SKM-1 (cell line): ENCODE results near the gene UTP18.
"Not testable (repeated sequence)": the region's sequence is repeated elsewhere in the genome, so short reads cannot be mapped to it uniquely, and the experiment has no call there.

Experiments
- DNase-seq: peaks from one replicate; lab custom pipeline; 2025; ENCODE audit not compliant: unreplicated experiment; lab: John Stamatoyannopoulos, UW

UTP18 gene

DNA sequence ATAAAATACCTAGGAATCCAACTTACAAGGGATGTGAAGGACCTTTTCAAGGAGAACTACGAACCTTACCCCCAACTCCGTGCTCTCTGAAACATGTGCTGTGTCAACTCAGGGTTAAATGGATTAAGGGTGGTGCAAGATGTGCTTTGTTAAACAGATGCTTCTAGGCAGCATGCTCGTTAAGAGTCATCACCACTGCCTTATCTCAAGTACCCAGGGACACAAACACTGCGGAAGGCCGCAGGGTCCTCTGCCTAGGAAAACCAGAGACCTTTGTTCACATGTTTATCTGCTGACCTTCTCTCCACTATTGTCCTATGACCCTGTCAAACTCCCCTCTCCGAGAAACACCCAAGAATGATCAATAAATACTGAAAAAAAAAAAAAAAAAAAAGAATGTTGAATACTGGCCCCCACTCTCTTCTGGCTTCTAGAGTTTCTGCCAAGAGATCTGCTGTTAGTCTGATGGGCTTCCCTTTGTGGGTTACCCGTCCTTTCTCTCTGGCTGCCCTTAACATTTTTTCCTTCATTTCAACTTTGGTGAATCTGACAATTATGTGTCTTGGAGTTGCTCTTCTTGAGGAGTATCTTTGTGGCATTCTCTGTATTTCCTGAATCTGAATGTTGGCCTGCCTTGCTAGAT, 70.6 kb downstream of the UTP18 start:
- not testable (repeated sequence) for DNase-seq

DNA sequence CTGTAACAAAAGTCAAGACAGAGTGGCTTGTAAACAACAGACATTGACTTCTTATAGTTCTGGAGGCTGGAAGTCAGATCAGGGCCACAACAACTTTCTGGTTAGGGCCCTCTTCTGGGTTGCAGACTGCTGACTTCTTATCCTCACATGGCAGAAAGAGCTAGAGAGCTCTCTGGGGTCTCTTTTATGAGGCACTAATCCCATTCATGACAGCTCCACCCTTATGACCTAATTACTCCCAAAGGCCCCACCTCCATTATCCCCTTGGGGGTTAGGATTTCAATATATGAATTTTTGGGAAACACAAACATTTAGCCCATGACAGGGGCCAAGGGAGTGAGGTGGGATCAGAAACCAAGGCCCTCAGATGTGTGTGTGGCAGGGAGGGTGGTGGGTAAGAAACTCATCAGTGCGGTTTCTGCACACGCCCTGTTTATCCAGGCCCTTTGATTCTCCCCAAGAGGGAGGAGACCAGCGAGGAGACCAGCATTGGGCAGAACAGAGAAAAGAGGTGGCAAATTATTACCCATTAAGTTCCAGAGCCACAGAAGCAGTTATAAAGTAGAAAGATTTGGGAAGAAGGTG, 74.8 kb downstream of the UTP18 start:
- DNase-seq: no peak

- DNase-seq: no peak
These were observed 75.8 kb downstream of the UTP18 start for GRCh38 chr17:51335883-51336822.

- no peak for DNase-seq
These were observed 81.1 kb downstream of the UTP18 start for GRCh38 chr17:51341457-51341856.

GRCh38 chr17:51342257-51342656, 81.9 kb downstream of the UTP18 start:
- no peak for DNase-seq

DNA sequence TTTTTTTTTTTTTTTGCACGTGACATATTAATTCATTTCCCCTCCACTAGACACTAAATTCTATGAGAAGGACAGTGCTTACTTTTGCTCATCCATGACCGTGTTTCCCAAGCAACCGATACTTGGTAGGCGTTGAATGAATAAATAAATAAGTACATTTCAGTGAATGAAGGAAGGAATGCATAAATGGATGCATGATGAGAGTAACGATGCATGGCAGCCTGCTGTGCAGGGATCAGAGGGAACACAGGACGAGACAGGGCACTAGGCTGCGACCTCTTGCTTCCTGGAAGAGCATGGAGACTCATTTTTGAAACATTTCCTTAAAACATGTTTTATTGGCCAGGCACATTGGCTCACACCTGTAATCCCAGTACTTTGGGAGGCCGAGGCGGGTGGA, 84.2 kb downstream of the UTP18 start:
- DNase-seq: no peak

DNA sequence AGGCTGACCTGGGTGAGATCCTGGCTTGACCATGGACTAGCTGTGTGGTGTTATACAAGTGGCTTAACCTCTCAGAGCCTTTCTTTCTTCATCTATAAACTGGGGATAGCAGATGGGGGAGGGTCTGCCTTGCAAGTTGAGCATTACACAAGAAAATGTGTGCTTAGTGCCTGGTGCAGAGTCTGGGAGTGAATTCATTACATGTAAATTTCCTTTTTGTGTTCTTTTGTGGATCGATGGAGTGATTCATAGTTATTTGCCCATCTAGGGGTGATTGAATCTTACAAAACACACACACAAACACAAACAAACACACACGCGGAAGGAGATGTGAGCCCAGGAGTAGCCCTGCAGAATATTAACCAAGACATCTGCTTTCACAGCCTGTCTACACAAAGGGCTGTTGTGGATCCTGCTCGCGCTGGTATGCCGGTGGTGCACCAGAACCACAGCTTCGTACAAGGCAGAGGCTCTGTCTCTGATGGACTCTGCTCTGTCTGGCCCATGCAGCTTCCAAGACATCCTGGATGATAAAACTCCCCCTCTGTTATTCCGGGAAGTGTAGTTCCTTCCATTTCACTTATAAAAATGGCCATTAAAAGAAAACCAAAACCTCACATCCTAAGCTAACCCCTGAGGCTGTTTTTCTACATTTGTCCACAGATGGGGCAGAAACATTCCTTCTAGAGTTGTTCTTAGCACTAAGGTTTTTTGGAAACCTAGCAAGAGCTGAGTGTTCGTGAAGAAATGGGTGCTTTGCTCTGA, 86.1 kb downstream of the UTP18 start:
- no peak for DNase-seq
